Transverse colon (tissue), 4 donors: ENCODE results near the gene STARD6.

Source experiments
- POLR2A ChIP-seq: fragments of 450-650 bp; IDR thresholded peaks from one replicate; pipeline ENCODE4 v1.6.1; 2016; ENCODE audit warnings: antibody characterized with exemption, mild to moderate bottlenecking, moderate library complexity
- POLR2AphosphoS5 ChIP-seq, 3 donors: sonication (generic); formaldehyde crosslinking; IDR thresholded peaks; one replicate each; pipeline ENCODE4 v1.6.1; 2016; ENCODE audit warnings: antibody characterized with exemption in 3 of 3
- TF ChIP-seq, protein P1 (sequence below), 5 experiments: fragments of 200-600 bp in 3 of 5; fragments of 450-650 bp in 2 of 5; sonication (generic) in 3 of 5; IDR thresholded peaks; 1 replicate in 2 of 5; 2 replicates in 3 of 5; pipeline ENCODE4 v1.5.1; 2016 to 2017; ENCODE audit warnings: antibody characterized with exemption in 5 of 5, inconsistent platforms in 3 of 5, mild to moderate bottlenecking in 2 of 5, moderate library complexity in 1 of 5

DNA sequence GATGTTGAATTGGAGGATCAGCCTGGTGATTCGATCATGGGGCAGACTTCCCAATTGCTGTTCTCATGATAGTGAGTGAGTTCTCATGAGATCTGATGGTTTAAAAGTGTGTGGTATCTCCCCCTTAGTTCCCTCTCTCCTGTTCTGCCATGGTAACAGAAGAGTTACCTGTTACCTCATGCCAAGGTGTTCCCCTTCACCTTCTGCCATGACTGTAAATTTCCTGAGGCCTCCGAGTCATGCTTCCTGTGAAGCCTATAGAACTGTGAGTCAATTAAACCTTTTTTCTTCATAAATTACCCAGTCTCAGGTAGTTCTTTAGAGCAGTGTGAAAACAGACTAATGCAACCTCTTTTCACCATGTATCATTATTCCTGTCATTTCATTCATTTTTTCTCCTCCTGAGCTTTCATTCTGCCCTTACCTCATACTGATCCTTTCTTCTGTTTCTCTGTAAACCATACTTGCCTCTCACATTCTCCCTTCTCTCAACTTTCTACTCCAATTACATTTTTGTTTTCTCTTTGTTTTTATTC, 22.0 kb downstream of the STARD6 start:
- TF ChIP-seq, protein P1, sequence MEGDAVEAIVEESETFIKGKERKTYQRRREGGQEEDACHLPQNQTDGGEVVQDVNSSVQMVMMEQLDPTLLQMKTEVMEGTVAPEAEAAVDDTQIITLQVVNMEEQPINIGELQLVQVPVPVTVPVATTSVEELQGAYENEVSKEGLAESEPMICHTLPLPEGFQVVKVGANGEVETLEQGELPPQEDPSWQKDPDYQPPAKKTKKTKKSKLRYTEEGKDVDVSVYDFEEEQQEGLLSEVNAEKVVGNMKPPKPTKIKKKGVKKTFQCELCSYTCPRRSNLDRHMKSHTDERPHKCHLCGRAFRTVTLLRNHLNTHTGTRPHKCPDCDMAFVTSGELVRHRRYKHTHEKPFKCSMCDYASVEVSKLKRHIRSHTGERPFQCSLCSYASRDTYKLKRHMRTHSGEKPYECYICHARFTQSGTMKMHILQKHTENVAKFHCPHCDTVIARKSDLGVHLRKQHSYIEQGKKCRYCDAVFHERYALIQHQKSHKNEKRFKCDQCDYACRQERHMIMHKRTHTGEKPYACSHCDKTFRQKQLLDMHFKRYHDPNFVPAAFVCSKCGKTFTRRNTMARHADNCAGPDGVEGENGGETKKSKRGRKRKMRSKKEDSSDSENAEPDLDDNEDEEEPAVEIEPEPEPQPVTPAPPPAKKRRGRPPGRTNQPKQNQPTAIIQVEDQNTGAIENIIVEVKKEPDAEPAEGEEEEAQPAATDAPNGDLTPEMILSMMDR (IDR thresholded peaks at IDR 0.05), result no peak
- no peak for TF ChIP-seq POLR2A
- TF ChIP-seq POLR2AphosphoS5 (IDR thresholded peaks at IDR 0.05), result no peak
